GM06990 (cell line): Measurements from ENCODE around the gene BICD2.

Experiments used
- DNase-seq: peaks from one replicate; pipeline ENCODE4 v3.0.0-alpha.2; 2011; ENCODE audit not compliant: insufficient read length; ENCODE audit errors: extremely low read depth
- H3K27me3 ChIP-seq: replicated peaks from 2 replicates; pipeline ENCODE4 v1.6.0; 2011; ENCODE audit warnings: low read length; ENCODE audit not compliant: control insufficient read depth, insufficient read depth
- H3K36me3 ChIP-seq: 2 replicates; pipeline ENCODE4 v1.5.1; 2011; ENCODE audit warnings: low read length; ENCODE audit not compliant: control insufficient read depth, insufficient read depth
- H3K4me3 ChIP-seq: replicated peaks from 2 replicates; pipeline ENCODE4 v1.5.1; 2011; ENCODE audit warnings: low read depth, mild to moderate bottlenecking, control low read depth, low read length
- CTCF ChIP-seq: IDR thresholded peaks from 2 replicates; pipeline ENCODE4 v1.5.1; 2011; ENCODE audit warnings: low read length, control low read depth, mild to moderate bottlenecking, inconsistent platforms; ENCODE audit not compliant: insufficient read depth, poor library complexity, severe bottlenecking

The BICD2 gene

GRCh38 chr9:92754091-92754745, 10.4 kb downstream of the BICD2 start:
- TF ChIP-seq CTCF, result no peak
- Histone ChIP-seq H3K27me3 (no peaks in the 10 kb centered on the region), H3K4me3 (no peak overlapping the region), H3K36me3 (no peaks in the 10 kb centered on the region; the same call in 1 of the 2 replicates)
- DNase-seq, result no peak

- no peak for DNase-seq
- Histone ChIP-seq H3K36me3 (no peaks in the 10 kb centered on the region; the same call in 1 of the 2 replicates), H3K4me3 (no peak overlapping the region), H3K27me3 (no peaks in the 10 kb centered on the region)
- TF ChIP-seq CTCF, result no peak
Measured at GRCh38 chr9:92752812-92753404, 11.7 kb downstream of the BICD2 start.

- no peaks in the 10 kb centered on the region for H3K27me3 ChIP-seq
- no peak for DNase-seq
- TF ChIP-seq CTCF, result no peak
- H3K36me3 ChIP-seq, result no peaks in the 10 kb centered on the region
- no peak overlapping the region for H3K4me3 ChIP-seq
Measured at GRCh38 chr9:92749934-92750315, 14.7 kb downstream of the BICD2 start.

- no peak for TF ChIP-seq CTCF
- Histone ChIP-seq H3K36me3 (no peaks in the 10 kb centered on the region), H3K27me3 (no peaks in the 10 kb centered on the region), H3K4me3 (no peak overlapping the region)
- DNase-seq, result no peak
Measured at GRCh38 chr9:92749071-92749933, 15.3 kb downstream of the BICD2 start.

- Histone ChIP-seq H3K4me3 (no peak overlapping the region), H3K27me3 (no peaks in the 10 kb centered on the region), H3K36me3 (no peaks in the 10 kb centered on the region)
- DNase-seq, result no peak
- no peak for TF ChIP-seq CTCF
Measured at GRCh38 chr9:92748233-92748497, 16.5 kb downstream of the BICD2 start.
